ENCODE data around the gene TPRX2. TPM values are rescaled to one million over a fixed set of nuclear protein-coding genes. Genes with fewer than 3 reads are reported as not detected.
"Not testable (repeated sequence)": the region's sequence is repeated elsewhere in the genome, so short reads cannot be mapped to it uniquely, and the experiment has no call there.

The TPRX2 gene
- total RNA-seq, 2 experiments from 2014 or later = not detected

DNA sequence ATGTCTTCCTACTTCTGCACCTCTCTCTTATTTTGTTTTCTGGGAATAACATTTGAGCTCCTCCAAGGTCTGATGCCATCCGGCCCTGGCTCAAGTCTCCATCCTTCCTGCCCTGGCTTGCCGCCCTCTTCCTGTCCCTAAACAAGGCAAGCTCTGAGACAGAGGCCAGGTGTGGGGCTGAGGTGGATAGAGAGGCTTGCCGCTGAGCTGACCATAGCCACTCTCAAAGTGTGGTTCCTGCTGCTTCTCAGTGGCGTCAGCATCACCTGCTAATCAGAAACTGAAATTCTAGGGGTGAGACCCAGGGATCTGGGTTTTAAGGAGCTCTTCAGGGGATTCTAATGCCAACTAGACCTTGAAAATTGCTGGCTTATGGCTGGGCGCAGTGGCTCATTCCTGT lies 6.0 kb upstream of the TPRX2 start:
- peaks cover 14 to 31% of the 10 kb centered on the region in 2 experiments for H3K27me3 ChIP-seq (ENCODE audit: control insufficient read depth in 1 of 2, insufficient read depth in 2 of 2, low read length in 2 of 2)
- DNase-seq = no peak
- Mint-ChIP-seq H3K27ac (no peak overlapping the region), H3K9me3 (no peaks in the 10 kb centered on the region), H3K27me3 (peaks cover 52% of the 10 kb centered on the region), H3K4me3 (no peak overlapping the region), H3K4me1 (ENCODE audit: low read depth) (peaks cover 11% of the 10 kb centered on the region), H3K36me3 (ENCODE audit: low read depth) (no peaks in the 10 kb centered on the region)
- H3K4me1 ChIP-seq (ENCODE audit: insufficient read depth, low read length) = peaks cover 7% of the 10 kb centered on the region
- no peak for ATAC-seq (ENCODE audit: poor library complexity)
- CTCF ChIA-PET = no interaction called here
- POLR2A ChIA-PET = no interaction called here
- no peak overlapping the region for H3K4me3 ChIP-seq (ENCODE audit: low read length)
- TF ChIP-seq, protein P1, sequence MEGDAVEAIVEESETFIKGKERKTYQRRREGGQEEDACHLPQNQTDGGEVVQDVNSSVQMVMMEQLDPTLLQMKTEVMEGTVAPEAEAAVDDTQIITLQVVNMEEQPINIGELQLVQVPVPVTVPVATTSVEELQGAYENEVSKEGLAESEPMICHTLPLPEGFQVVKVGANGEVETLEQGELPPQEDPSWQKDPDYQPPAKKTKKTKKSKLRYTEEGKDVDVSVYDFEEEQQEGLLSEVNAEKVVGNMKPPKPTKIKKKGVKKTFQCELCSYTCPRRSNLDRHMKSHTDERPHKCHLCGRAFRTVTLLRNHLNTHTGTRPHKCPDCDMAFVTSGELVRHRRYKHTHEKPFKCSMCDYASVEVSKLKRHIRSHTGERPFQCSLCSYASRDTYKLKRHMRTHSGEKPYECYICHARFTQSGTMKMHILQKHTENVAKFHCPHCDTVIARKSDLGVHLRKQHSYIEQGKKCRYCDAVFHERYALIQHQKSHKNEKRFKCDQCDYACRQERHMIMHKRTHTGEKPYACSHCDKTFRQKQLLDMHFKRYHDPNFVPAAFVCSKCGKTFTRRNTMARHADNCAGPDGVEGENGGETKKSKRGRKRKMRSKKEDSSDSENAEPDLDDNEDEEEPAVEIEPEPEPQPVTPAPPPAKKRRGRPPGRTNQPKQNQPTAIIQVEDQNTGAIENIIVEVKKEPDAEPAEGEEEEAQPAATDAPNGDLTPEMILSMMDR (IDR thresholded peaks at IDR 0.05) = no peak
- intact Hi-C loops (cut with DNase I, micrococcal nuclease) = no loop called here
- no peaks in the 10 kb centered on the region for H3K9me3 ChIP-seq (ENCODE audit: control insufficient read depth in 1 of 2, insufficient read depth in 1 of 2, low read length in 2 of 2)
- no peaks in the 10 kb centered on the region for H3K36me3 ChIP-seq (ENCODE audit: insufficient read depth, low read length)
- H3K27ac ChIP-seq (ENCODE audit: low read depth in 1 of 2, low read length in 2 of 2) = no peak overlapping the region

DNA sequence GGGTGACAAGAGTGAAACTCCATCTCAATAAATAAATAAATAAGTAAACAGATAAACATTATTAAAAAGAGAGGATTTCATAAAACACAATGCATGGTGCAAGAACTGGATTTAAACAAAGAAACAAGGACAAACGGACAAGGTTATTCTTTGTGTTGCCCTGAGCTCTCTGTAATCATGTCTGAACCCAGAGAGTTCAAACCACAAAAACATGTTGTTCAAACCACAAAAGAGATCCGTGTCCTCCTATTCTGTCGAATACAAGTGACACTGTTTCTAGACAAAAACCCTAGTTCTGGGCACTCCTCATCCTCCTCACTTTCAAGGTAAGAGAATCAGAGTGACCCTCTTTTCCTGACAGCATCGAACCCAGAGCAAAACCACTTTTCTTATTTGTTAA lies 4.6 kb upstream of the TPRX2 start:
- H3K36me3 ChIP-seq (ENCODE audit: insufficient read depth, low read length) = no peaks in the 10 kb centered on the region
- no peaks in the 10 kb centered on the region for H3K4me1 ChIP-seq (ENCODE audit: insufficient read depth, low read length)
- intact Hi-C loops (cut with DNase I, micrococcal nuclease) = no loop called here
- Mint-ChIP-seq H3K9me3 (no peaks in the 10 kb centered on the region), H3K4me1 (ENCODE audit: low read depth) (peaks cover 11% of the 10 kb centered on the region), H3K27ac (no peak overlapping the region), H3K36me3 (ENCODE audit: low read depth) (no peaks in the 10 kb centered on the region), H3K27me3 (peaks cover 45% of the 10 kb centered on the region), H3K4me3 (no peak overlapping the region)
- ChIA-PET POLR2A (no interaction called here), CTCF (no interaction called here)
- H3K4me3 ChIP-seq (ENCODE audit: low read length) = no peak overlapping the region
- H3K9me3 ChIP-seq (ENCODE audit: control insufficient read depth in 1 of 2, insufficient read depth in 1 of 2, low read length in 2 of 2) = no peaks in the 10 kb centered on the region
- peak in 1 of 14 experiments; percentile 1 for DNase-seq
- H3K27ac ChIP-seq (ENCODE audit: low read depth in 1 of 2, low read length in 2 of 2) = no peak overlapping the region
- TF ChIP-seq, protein P1 (IDR thresholded peaks at IDR 0.05) = no peak
- peaks cover 14 to 17% of the 10 kb centered on the region in 2 experiments for H3K27me3 ChIP-seq (ENCODE audit: control insufficient read depth in 1 of 2, insufficient read depth in 2 of 2, low read length in 2 of 2)
- ATAC-seq (ENCODE audit: poor library complexity) = no peak

GRCh38 chr19:47858231-47858630 lies 804 bp upstream of the TPRX2 start:
- H3K9me3 Mint-ChIP-seq; H3K4me3 ChIP-seq (ENCODE audit: low read length); H3K9me3 ChIP-seq (ENCODE audit: control insufficient read depth in 1 of 2, insufficient read depth in 1 of 2, low read length in 2 of 2); H3K27ac ChIP-seq (ENCODE audit: low read depth in 1 of 2, low read length in 2 of 2); H3K4me3 Mint-ChIP-seq; H3K36me3 Mint-ChIP-seq (ENCODE audit: low read depth); H3K27ac Mint-ChIP-seq; DNase-seq; intact Hi-C loops (cut with DNase I, micrococcal nuclease); ATAC-seq (ENCODE audit: poor library complexity); H3K36me3 ChIP-seq (ENCODE audit: insufficient read depth, low read length); POLR2A ChIA-PET; H3K4me1 ChIP-seq (ENCODE audit: insufficient read depth, low read length); CTCF ChIA-PET; H3K27me3 ChIP-seq (ENCODE audit: control insufficient read depth in 1 of 2, insufficient read depth in 2 of 2, low read length in 2 of 2): not testable (repeated sequence)
- Mint-ChIP-seq H3K4me1 (ENCODE audit: low read depth) (peaks cover 11% of the 10 kb centered on the region), H3K27me3 (peaks cover 36% of the 10 kb centered on the region)

DNA sequence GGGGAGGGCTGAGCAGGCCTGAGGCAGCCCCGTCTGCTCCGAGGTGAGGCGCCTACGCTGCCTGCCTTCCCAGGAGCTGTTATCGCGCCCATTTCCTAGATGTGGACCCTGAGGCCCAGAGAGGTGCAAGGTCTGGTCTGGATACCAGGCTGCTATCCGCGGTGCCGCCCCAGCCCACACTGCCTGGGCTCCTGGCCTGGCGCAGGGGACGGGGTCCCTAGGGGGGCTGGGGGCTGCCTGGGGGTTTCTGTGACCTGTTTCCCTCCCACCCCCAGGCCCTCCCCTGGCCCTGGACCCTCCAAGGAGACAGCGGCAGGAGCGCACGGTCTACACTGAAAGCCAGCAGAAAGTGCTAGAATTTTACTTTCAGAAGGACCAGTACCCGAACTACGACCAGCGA lies 803 bp downstream of the TPRX2 start:
- H3K9me3 ChIP-seq (ENCODE audit: control insufficient read depth in 1 of 2, insufficient read depth in 1 of 2, low read length in 2 of 2); CTCF ChIA-PET; H3K27me3 ChIP-seq (ENCODE audit: control insufficient read depth in 1 of 2, insufficient read depth in 2 of 2, low read length in 2 of 2); DNase-seq; H3K36me3 Mint-ChIP-seq (ENCODE audit: low read depth); H3K27ac Mint-ChIP-seq; H3K27ac ChIP-seq (ENCODE audit: low read depth in 1 of 2, low read length in 2 of 2); H3K4me1 Mint-ChIP-seq (ENCODE audit: low read depth); H3K9me3 Mint-ChIP-seq; H3K4me1 ChIP-seq (ENCODE audit: insufficient read depth, low read length); H3K4me3 Mint-ChIP-seq; intact Hi-C loops (cut with DNase I, micrococcal nuclease); POLR2A ChIA-PET; H3K4me3 ChIP-seq (ENCODE audit: low read length); ATAC-seq (ENCODE audit: poor library complexity); H3K36me3 ChIP-seq (ENCODE audit: insufficient read depth, low read length): not testable (repeated sequence)
- peaks cover 31% of the 10 kb centered on the region for H3K27me3 Mint-ChIP-seq
